Erythroblast (primary cell): Measurements from ENCODE around the gene LRMDA.

Source experiments
- GATA1 ChIP-seq: IDR thresholded peaks from 2 replicates; pipeline ENCODE4 v1.6.1; 2011; ENCODE audit warnings: low read depth, mild to moderate bottlenecking, control low read depth, low read length, moderate library complexity
- POLR2A ChIP-seq: IDR thresholded peaks from 2 replicates; pipeline ENCODE4 v1.6.1; 2011; ENCODE audit warnings: mild to moderate bottlenecking, low read length

DNA sequence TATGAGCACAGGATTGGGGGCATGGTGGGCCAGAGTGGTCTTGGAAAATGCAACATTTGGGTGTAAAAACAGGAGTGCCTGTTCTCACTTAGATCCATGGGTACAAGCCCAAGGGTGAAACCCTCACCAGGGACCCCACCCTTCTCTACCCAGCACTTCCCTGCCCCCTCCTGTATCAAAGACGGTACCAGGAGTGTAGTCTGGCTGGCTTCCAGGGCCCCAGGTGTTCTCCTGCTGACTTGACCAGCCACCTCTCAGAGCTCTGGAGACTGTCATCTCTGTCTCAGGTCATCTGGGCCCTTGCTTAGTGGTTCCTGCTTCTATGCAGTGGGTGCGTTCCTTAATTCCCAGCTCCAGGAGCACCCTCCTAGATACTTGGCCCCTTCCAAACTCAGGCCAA, 447.2 kb downstream of the LRMDA start:
- TF ChIP-seq POLR2A (no peak), GATA1 (no peak)
